ENCODE data around the gene UBB. TPM values are rescaled to one million over a fixed set of nuclear protein-coding genes. Genes with fewer than 3 reads are reported as not detected.
A peak's percentile ranks its signal among the peaks of the same experiment; 100 is the strongest.

The UBB gene
- total and polyA plus RNA-seq, 9 of the 15 experiments (the other 6 are each of a cell fraction or from before 2014, with no cell fraction given), result 1,069 to 4,143 (median 1,696) TPM

- ATAC-seq (no peak), FAIRE-seq (no peak), DNase-seq (ENCODE audit: extremely low read depth in 1 of 4, low spot score in 3 of 4) (no peak)
- in situ Hi-C loops (cut with MboI), result no loop called here
- H3K9me1 ChIP-seq (ENCODE audit: control insufficient read depth, insufficient read depth, low read length), result peaks cover 4% of the 10 kb centered on the region
- no peaks in the 10 kb centered on the region for H3K9me3 ChIP-seq (replicated peaks; ENCODE audit: control insufficient read depth, insufficient read depth, low read depth, low read length)
- H3K4me2 ChIP-seq (ENCODE audit: insufficient read depth, low read length), result no peak overlapping the region
- WGBS (ENCODE audit: insufficient coverage, low coverage, missing lambda C conversion rate), result 94% methylated on average over 6 of the region's 6 CpGs
- H3K27ac ChIP-seq (ENCODE audit: extremely low read depth, low read depth, low read length), result no peak overlapping the region
- H3K79me2 ChIP-seq (ENCODE audit: control insufficient read depth, insufficient read depth, low read length), result peaks cover 33% of the 10 kb centered on the region
- H3K4me1 ChIP-seq (replicated peaks in 1 of 2; ENCODE audit: control insufficient read depth in 2 of 2, insufficient read depth in 2 of 2, low read length in 2 of 2), result peaks cover 0 to 13% of the 10 kb centered on the region in 2 experiments; a peak in 4 of 5 replicates
- intact Hi-C loops (cut with micrococcal nuclease), result no loop called here
- H3K4me3 ChIP-seq, result no peak overlapping the region
- H4K20me1 ChIP-seq (replicated peaks; ENCODE audit: control insufficient read depth, insufficient read depth, low read length), result no peaks in the 10 kb centered on the region
- ChIA-PET CTCF (ENCODE audit: low intra/inter-chr PET ratio) (no interaction called here), POLR2A (interaction anchor here (1.5 kb wide), 1 partner anchor 35 kb away, joined by 3 read pairs; no protein-coding TSS in a partner anchor)
- H3K9ac ChIP-seq (ENCODE audit: insufficient read depth in 1 of 2, low read depth in 2 of 2, low read length in 2 of 2), result 0 out of 4 replicates have a peak overlapping the region, but pooled peaks of 1 of the 2 experiments have one; percentile 13
- H3K27me3 ChIP-seq (ENCODE audit: control insufficient read depth in 2 of 2, insufficient read depth in 2 of 2, low read length in 2 of 2), result no peaks in the 10 kb centered on the region
- H3K36me3 ChIP-seq (ENCODE audit: control insufficient read depth, insufficient read depth, low read length), result peaks cover 46% of the 10 kb centered on the region
- H2AFZ ChIP-seq (ENCODE audit: low read depth, low read length), result no peak overlapping the region
- no TSS peak for BruUV-seq (replicated peaks)
- TF ChIP-seq RBM39 (optimal IDR thresholded peaks at IDR 0.05; ENCODE audit: low read depth, low read length) (no peak), CEBPG (CRISPR knock-in tag; IDR thresholded peaks at IDR 0.05) (no peak), CEBPG (tag; conservative IDR thresholded peaks at IDR 0.05 in 1 of 2, IDR thresholded peaks at IDR 0.05 in 1 of 2) (no peak), HDAC1 (IDR thresholded peaks at IDR 0.05) (no peak), ZNF134 (CRISPR knock-in tag; conservative IDR thresholded peaks at IDR 0.05) (no peak), ZBTB33 (CRISPR knock-in tag; IDR thresholded peaks at IDR 0.05) (no peak), RFX1 (IDR thresholded peaks at IDR 0.05) (no peak), ZNF140 (CRISPR knock-in tag; IDR thresholded peaks at IDR 0.05) (no peak), ID3 (CRISPR knock-in tag; IDR thresholded peaks at IDR 0.05) (no peak), ID3 (tag; IDR thresholded peaks at IDR 0.05) (no peak), CSDE1 (IDR thresholded peaks at IDR 0.05) (no peak), CTBP1 (IDR thresholded peaks at IDR 0.05; ENCODE audit: borderline replicate concordance) (no peak), CBX3 (IDR thresholded peaks at IDR 0.05; ENCODE audit: borderline replicate concordance in 1 of 2, low read length in 2 of 2) (no peak)
These were observed 32.3 kb upstream of the UBB start for GRCh38 chr17:16348586-16348985.

Data from K562 (cell line).